CMK (cell line): ENCODE results near the gene MAN1A2.

Experiments used
- DNase-seq: peaks from one replicate; pipeline ENCODE4 v3.0.0-alpha.2; 2010; ENCODE audit warnings: low read depth

MAN1A2 gene

GRCh38 chr1:117359561-117360289, 7.5 kb upstream of the MAN1A2 start:
- DNase-seq, result peak; percentile 41

- no peak for DNase-seq
Measured at GRCh38 chr1:117362986-117363385, 4.3 kb upstream of the MAN1A2 start.

GRCh38 chr1:117363571-117364048, 3.6 kb upstream of the MAN1A2 start:
- no peak for DNase-seq

GRCh38 chr1:117364240-117364639, 3.0 kb upstream of the MAN1A2 start:
- no peak for DNase-seq

GRCh38 chr1:117365350-117366176, 1.7 kb upstream of the MAN1A2 start:
- no peak for DNase-seq

- DNase-seq, result peak; percentile 44
Measured at GRCh38 chr1:117366177-117367045, 838 bp upstream of the MAN1A2 start.

- no peak for DNase-seq
Measured at GRCh38 chr1:117368116-117369108, 1.2 kb downstream of the MAN1A2 start.

GRCh38 chr1:117370071-117370470, 2.8 kb downstream of the MAN1A2 start:
- DNase-seq, result no peak

- DNase-seq, result no peak
Measured at GRCh38 chr1:117370509-117370908, 3.3 kb downstream of the MAN1A2 start.

- no peak for DNase-seq
Measured at GRCh38 chr1:117371441-117372151, 4.3 kb downstream of the MAN1A2 start.

GRCh38 chr1:117372863-117373412, 5.7 kb downstream of the MAN1A2 start:
- DNase-seq, result no peak

- no peak for DNase-seq
Measured at GRCh38 chr1:117373932-117374331, 6.7 kb downstream of the MAN1A2 start.

- DNase-seq, result no peak
Measured at GRCh38 chr1:117375327-117375726, 8.1 kb downstream of the MAN1A2 start.

- no peak for DNase-seq
Measured at GRCh38 chr1:117387060-117387633, 19.9 kb downstream of the MAN1A2 start.

GRCh38 chr1:117388328-117388727, 21.1 kb downstream of the MAN1A2 start:
- DNase-seq, result no peak

GRCh38 chr1:117389284-117389683, 22.0 kb downstream of the MAN1A2 start:
- no peak for DNase-seq

- DNase-seq, result no peak
Measured at GRCh38 chr1:117389779-117390178, 22.5 kb downstream of the MAN1A2 start.

- DNase-seq, result no peak
Measured at GRCh38 chr1:117392771-117393170, 25.5 kb downstream of the MAN1A2 start.

- no peak for DNase-seq
Measured at GRCh38 chr1:117396074-117396473, 28.8 kb downstream of the MAN1A2 start.

GRCh38 chr1:117396636-117397035, 29.4 kb downstream of the MAN1A2 start:
- DNase-seq, result no peak
